C4-2B (cell line): Measurements from ENCODE around the gene SLC16A3.
"Not testable (repeated sequence)": the region's sequence is repeated elsewhere in the genome, so short reads cannot be mapped to it uniquely, and the experiment has no call there.

Experiments
- H3K27ac ChIP-seq: fragments of 450-650 bp; 2 replicates; pipeline ENCODE4 v1.5.1; 2017
- ZFX ChIP-seq: fragments of 450-650 bp; IDR thresholded peaks from 2 replicates; pipeline ENCODE4 v1.6.1; 2017
- TF ChIP-seq, protein P1 (sequence below): fragments of 450-650 bp; conservative IDR thresholded peaks from 2 replicates; pipeline ENCODE4 v1.5.1; 2017; ENCODE audit warnings: mild to moderate bottlenecking

Gene SLC16A3

DNA sequence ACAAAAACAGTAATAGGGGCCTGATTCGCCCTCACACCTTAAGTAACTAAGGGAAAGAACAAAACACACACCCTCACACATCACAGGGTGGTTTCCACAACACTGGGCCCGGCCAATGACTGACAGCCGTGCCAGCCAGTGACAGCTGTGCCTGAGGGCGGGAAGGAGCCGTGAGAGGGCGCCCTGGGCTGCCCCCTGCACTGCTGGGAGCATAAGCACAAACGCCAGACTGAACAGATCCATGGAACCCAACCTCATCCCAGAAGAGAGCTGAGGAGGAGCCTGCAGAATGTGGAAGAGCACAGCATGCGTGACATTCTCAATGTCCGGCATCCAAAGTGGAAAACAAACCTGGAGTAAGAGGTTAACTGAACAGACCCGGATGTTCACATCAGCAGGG, 28.6 kb downstream of the SLC16A3 start:
- TF ChIP-seq, protein P1, sequence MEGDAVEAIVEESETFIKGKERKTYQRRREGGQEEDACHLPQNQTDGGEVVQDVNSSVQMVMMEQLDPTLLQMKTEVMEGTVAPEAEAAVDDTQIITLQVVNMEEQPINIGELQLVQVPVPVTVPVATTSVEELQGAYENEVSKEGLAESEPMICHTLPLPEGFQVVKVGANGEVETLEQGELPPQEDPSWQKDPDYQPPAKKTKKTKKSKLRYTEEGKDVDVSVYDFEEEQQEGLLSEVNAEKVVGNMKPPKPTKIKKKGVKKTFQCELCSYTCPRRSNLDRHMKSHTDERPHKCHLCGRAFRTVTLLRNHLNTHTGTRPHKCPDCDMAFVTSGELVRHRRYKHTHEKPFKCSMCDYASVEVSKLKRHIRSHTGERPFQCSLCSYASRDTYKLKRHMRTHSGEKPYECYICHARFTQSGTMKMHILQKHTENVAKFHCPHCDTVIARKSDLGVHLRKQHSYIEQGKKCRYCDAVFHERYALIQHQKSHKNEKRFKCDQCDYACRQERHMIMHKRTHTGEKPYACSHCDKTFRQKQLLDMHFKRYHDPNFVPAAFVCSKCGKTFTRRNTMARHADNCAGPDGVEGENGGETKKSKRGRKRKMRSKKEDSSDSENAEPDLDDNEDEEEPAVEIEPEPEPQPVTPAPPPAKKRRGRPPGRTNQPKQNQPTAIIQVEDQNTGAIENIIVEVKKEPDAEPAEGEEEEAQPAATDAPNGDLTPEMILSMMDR, result no peak
- no peak for TF ChIP-seq ZFX
- no peak overlapping the region for H3K27ac ChIP-seq

DNA sequence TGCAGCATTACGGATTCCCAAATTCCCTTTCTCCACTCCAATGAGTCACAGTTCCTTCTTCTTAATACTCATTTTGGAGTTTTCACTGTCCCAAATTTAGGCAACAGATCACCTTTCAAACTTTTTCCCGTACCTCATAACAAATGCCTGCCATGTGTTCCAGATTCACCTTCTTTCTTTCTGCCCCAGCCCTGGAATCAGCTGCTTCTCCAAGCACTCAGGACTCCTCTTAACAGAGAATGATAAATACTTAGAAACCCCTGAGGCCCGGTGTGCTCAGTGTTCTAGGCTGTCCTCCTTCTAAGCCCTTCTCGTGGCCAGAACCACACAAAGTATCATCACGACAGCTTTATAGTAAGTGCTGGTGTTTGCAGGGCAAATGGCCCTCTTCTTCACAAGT, 29.7 kb downstream of the SLC16A3 start:
- TF ChIP-seq, protein P1, result no peak
- TF ChIP-seq ZFX, result no peak
- H3K27ac ChIP-seq, result no peak overlapping the region

DNA sequence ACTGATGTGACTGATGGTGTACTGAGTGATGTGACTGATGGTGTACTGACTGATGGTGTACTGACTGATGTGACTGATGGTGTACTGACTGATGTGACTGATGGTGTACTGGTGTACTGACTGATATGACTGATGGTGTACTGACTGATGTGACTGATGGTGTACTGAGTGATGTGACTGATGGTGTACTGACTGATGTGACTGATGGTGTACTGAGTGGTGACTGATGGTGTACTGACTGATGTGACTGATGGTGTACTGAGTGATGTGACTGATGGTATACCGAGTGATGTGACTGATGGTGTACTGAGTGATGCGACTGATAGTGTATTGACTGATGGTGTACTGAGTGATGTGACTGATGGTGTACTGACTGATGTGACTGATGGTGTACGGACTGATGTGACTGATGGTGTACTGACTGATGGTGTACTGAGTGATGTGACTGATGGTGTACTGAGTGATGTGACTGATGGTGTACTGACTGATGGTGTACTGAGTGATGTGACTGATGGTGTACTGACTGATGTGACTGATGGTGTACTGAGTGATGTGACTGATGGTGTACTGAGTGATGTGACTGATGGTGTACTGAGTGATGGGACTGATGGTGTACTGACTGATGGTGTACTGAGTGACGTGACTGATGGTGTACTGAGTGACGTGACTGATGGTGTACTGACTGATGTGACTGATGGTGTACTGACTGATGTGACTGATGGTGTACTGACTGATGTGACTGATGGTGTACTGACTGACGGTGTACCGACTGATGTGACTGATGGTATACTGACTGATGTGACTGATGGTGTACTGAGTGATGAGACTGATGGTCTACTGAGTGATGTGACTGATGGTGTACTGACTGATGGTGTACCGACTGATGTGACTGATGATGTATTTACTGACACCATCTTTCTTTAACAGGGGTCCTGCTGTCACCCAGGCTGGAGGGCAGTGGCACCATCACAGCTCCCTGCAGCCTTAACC, 31.4 kb downstream of the SLC16A3 start:
- not testable (repeated sequence) for H3K27ac ChIP-seq

DNA sequence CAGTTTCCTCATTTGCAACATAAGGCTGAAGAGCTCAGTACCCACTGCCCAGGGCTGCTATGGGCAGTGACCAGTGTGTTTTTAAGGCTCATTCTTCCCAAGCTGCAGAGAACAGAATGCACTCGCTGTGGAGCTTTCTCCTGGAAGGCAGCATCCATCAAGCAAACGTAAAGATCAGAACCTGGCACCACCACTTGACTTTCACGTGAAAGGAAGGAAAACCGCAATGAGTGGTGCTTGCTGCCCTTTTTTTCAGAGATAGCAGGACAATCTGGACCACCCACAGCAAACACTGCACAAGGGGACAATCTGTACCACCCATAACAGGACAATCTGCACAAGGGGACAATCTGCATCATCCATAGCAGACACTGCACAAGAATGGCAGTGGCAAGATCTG, 33.5 kb downstream of the SLC16A3 start:
- TF ChIP-seq, protein P1, result no peak
- TF ChIP-seq ZFX, result no peak

DNA sequence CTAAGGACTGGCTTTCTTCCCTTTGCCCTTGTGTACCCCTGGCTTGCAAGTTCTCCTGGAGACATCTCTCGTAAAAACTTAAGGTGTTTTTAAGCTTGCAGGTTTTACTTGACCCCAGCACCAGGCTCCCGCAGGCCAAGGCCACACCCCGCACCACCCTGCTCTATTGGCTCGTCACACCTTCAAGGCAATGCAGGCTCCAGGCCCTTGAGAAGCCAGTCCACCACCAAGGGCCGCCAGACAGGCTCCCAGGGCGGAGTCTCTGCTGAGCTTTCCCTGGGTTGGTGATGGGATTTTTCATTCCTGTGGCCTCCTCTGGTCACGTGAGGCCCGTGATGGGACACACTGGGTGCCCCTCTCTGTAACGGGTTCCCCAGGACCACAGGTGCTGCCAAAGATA, 34.8 kb downstream of the SLC16A3 start:
- no peak overlapping the region for H3K27ac ChIP-seq
- TF ChIP-seq ZFX, result no peak
- TF ChIP-seq, protein P1, result no peak

More for the DNA sequence above, 33.5 kb downstream of the SLC16A3 start:
- no peak overlapping the region for H3K27ac ChIP-seq

DNA sequence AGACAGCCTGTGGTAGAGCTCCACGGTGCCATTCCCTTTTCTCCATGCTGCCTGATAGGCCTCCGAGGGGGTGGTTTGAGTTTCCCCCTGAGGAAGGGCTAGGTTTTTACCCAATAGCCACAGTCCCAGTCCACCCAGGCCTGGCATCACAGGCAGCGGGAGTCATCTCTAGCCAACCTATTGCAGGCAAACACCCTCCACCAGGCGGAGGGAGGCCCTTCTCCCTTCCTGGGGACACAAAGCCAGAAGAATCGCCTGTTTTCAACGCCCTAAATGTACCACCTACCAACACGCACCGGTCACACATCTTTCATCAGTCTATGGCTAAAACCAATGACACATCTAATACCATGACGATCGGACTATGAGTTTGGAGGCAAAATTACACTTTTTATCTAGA, 37.3 kb downstream of the SLC16A3 start:
- no peak overlapping the region for H3K27ac ChIP-seq
- TF ChIP-seq ZFX, result no peak
- TF ChIP-seq, protein P1, result no peak

DNA sequence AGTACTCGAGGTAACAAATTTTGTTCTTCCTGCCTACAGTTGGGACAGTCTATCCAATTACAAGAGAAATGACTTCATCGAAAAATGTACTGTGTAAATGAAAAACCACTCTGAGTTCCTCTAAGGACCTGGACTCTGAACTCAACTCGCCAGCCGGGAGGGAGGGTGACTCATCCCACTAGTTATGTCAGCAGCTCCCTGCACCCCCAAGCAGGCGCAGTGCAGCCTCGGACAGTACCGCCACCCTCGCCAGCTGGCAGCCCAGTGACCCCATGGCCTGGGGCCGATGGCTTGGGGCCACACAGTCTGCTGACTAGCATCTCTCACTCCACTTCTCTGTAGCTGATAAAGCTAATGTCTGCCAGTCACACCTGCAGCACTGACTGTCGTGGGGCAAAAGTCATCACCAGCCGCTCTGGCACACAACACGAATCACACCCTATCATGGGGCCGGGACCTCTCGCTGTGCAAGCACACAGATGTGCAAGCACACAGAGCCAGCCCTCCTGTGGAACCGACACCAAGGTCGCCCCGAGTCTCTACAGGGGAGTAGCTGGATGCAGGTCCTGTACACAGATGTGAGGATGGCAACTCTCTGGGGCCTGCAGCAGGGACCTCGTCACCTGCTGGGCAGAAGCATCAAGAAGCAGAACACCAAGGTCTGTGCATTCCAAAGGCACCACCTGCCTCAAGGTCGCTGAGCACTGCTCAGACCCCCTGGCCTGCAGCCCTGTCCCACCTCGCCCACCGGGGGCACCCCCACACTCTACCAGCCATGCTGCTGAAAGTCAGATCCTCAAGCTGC, 38.9 kb downstream of the SLC16A3 start:
- peak overlapping the region; percentile 45 for H3K27ac ChIP-seq
- TF ChIP-seq ZFX, result no peak
- TF ChIP-seq, protein P1, result no peak
